Raji (cell line): ENCODE measurements around the gene ACADSB.

ENCODE experiments used
- POLR2A ChIP-seq: IDR thresholded peaks from 2 replicates; pipeline ENCODE4 v1.6.1; 2011; ENCODE audit warnings: low read depth, low read length, control low read depth; ENCODE audit not compliant: insufficient read depth

Gene ACADSB

GRCh38 chr10:123043409-123043925 lies 34.7 kb downstream of the ACADSB start:
- TF ChIP-seq POLR2A: no peak

DNA sequence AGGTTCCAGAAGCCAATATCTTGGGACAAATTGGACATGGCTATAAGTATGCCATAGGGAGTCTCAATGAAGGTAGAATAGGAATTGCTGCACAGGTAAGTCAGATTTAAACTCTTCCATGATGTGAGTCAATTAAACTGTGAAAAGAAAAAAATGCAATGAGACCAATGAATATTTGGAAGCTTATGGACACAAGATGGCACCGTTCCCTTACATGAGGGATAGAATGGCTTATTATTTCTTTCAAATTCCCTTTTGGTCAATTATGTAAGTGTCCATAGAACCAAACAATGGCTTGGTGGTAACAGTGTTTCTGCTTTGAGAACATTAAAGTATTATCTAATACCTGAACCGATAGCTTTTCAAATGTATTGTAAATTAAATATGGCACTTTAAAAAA lies 35.6 kb downstream of the ACADSB start:
- TF ChIP-seq POLR2A: no peak

GRCh38 chr10:123045961-123046731 lies 37.3 kb downstream of the ACADSB start:
- TF ChIP-seq POLR2A: no peak

GRCh38 chr10:123057968-123058367 lies 49.2 kb downstream of the ACADSB start:
- no peak for TF ChIP-seq POLR2A

- TF ChIP-seq POLR2A: no peak
These were observed 53.1 kb downstream of the ACADSB start for GRCh38 chr10:123061865-123062264.

GRCh38 chr10:123062726-123063125 lies 53.9 kb downstream of the ACADSB start:
- TF ChIP-seq POLR2A: no peak

- TF ChIP-seq POLR2A: no peak
These were observed 59.5 kb downstream of the ACADSB start for GRCh38 chr10:123068087-123068853.

GRCh38 chr10:123069246-123069986 lies 60.6 kb downstream of the ACADSB start:
- no peak for TF ChIP-seq POLR2A

DNA sequence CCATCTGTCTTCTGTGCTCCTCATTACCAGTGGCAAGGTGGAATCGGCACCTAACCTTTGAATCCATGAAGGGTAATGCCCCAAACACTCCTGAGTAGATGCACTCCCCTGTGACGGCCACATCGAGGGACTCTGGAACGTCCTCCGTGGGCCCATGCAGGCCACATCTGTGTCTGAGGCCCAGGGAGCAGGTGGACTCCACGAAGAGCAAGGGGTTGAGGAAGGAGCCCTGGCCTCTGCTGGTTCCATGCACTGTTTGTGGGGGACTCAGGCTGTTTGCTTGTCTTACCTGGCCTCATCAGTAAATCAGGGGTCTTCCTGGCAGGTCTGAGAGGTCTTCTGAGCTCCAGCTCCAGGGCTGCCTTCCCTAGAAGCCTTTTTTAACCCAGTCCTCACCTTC lies 64.4 kb downstream of the ACADSB start:
- no peak for TF ChIP-seq POLR2A

GRCh38 chr10:123074215-123074614 lies 65.4 kb downstream of the ACADSB start:
- no peak for TF ChIP-seq POLR2A

DNA sequence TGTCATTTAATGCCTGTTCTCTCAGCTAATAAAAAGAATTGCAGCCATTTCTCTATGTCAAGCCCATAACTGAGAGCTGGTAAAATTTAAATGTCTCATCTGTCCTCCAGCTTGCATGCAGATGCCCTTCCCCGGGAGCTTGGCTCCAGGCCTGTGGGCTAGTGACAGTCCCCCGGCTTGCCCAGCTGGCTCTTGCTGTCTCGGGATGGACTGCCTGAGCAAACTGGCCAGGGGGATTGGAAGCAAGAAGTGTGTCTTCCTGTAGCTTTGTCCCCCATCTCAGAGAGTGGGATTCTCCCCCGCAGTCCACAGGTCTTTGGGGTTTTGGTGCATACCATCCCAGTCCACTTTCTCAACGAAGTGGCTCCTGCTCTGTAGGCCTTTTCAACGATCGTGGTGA lies 73.1 kb downstream of the ACADSB start:
- no peak for TF ChIP-seq POLR2A

DNA sequence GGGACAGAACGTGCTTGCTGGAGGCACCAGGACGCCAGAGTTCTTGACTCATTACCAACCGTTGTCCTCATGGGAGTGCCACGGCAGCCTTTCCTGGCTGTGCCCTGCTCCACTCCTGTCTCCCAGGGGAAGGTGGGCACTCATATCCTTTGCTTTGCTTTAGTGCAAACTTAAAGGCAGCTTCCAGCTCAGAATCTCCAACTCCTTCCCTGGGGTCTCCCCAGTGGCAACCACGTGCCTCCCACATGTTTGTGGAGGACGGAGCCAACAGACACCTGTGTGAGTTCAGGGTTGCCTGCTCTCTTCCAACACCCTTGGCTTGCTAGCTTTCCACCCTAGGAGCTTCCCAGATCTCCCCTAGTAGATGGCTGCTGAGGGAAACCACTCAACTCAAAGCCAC lies 75.0 kb downstream of the ACADSB start:
- no peak for TF ChIP-seq POLR2A

DNA sequence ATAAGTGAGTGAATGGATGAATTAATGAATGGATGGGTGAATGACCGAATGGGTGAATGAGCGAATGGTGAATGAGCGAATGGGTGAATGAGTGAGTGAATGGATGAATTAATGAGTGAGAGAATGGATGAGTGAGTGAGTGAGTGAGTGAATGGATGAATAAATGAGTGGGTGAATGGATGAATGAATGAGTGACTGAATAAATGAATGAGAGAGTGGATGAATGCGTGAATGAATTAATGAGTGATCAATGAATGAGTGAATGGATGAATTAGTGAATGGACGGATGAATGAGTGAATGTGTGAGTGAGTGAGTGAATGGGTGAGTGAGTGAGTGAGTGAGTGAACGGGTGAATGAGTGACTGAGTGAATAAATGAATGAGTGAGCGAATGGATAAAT lies 77.5 kb downstream of the ACADSB start:
- no peak for TF ChIP-seq POLR2A

DNA sequence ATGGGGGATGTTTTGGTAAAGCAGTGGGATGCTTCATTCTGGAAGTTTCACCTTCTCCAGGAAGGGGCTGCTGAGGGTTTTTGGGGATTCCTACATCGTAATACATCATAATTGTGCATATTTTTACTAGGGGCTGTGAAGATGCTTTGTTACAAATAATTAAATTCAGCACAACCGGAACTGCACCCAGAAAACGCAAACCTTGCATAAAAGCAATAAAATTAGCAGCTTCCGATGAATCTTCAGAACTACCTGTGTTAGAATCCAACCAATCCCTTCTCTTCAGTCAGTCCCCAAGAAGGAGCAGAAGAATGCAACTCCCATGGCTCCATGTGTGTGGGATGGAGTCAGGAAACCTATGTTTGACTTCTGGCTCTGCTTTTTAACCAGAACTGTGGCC lies 78.5 kb downstream of the ACADSB start:
- no peak for TF ChIP-seq POLR2A

GRCh38 chr10:123087786-123088185 lies 79.0 kb downstream of the ACADSB start:
- no peak for TF ChIP-seq POLR2A

GRCh38 chr10:123092635-123093414 lies 84.0 kb downstream of the ACADSB start:
- no peak for TF ChIP-seq POLR2A
